BJ (cell line): ENCODE measurements around the gene BCL10. TPM values are rescaled to one million over a fixed set of nuclear protein-coding genes. Genes with fewer than 3 reads are reported as not detected.

ENCODE experiments used
- CTCF ChIA-PET: fragments of 350-600 bp; formaldehyde crosslinking; extraction: SDS; loops from one replicate; lab custom pipeline; 2021; ENCODE audit warnings: antibody characterized with exemption, inconsistent platforms; lab: Yijun Ruan, JAX
- POLR2A ChIA-PET: fragments of 300-600 bp; sonication (Branson Sonifier 250); formaldehyde crosslinking; extraction: SDS; loops from one replicate; lab custom pipeline; 2021; ENCODE audit warnings: antibody characterized with exemption; lab: Charles Lee
- DNase-seq: peaks from one replicate; pipeline ENCODE4 v3.0.0-alpha.2; 2011; ENCODE audit warnings: low read depth
- H3K27me3 ChIP-seq: 2 replicates; pipeline ENCODE4 v1.6.0; 2011; ENCODE audit warnings: low read length; ENCODE audit not compliant: control insufficient read depth, insufficient read depth
- H3K36me3 ChIP-seq: 2 replicates; pipeline ENCODE4 v1.5.1; 2011; ENCODE audit warnings: low read length; ENCODE audit not compliant: control insufficient read depth, insufficient read depth
- H3K4me3 ChIP-seq: 2 replicates; pipeline ENCODE4 v1.5.1; 2011; ENCODE audit warnings: low read depth, mild to moderate bottlenecking, control low read depth, low read length
- polyA plus RNA-seq: library from polyadenylated mRNA; depleted of rRNA; stranded (reverse); fragments of >200 nt; gene quantifications from 2 replicates; pipeline ENCODE4 v1.2.3, GENCODE V29; 2011
- TF ChIP-seq, protein P1 (sequence below): IDR thresholded peaks from 2 replicates; pipeline ENCODE4 v1.5.1; 2011; ENCODE audit warnings: low read depth, mild to moderate bottlenecking, control low read depth, inconsistent platforms, low read length, moderate library complexity; ENCODE audit not compliant: insufficient read depth

BCL10 gene
- polyA plus RNA-seq, 1 experiment = 7.8 TPM

DNA sequence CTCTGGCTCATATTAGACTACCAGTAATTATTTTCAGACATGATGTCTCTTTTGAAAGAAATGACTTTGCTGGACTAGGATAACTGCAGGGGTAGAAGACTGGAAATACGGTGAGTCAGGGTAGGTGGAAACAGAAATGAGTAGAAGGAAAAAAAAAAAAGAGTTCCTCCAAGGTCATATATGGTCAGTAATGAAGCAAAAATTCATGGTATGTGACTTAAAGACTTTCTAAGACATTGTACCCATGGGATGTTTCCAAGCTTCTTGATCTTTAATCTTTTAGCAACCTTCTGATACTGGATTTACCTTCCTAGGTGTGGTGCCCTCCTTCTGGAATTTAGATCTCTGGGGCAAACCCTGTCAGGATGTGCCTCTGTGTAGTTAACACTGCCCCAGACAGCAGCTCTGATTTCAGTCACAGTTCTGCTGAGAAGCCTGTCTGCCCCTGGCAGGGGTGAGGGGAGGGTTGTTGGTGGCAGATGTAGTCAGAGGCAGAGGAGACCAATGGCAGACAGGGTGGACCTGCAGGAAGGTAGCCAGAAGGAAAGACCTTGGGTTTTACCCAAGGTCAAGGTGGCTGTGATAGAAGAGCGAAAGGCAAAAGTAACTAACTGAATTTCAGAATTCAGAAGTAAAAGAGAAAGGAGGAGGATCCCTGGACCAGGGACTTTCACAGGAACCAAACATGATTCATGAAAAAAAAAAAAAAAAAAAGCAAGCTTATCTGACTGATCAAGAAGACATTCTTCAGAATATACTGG, 44.1 kb upstream of the BCL10 start:
- Histone ChIP-seq H3K4me3 (no peak overlapping the region), H3K36me3 (no peaks in the 10 kb centered on the region), H3K27me3 (no peaks in the 10 kb centered on the region)
- CTCF ChIA-PET = interaction anchor here (0.6 kb wide), 1 partner anchor 358 kb away, joined by 3 read pairs; no protein-coding TSS in a partner anchor
- TF ChIP-seq, protein P1, sequence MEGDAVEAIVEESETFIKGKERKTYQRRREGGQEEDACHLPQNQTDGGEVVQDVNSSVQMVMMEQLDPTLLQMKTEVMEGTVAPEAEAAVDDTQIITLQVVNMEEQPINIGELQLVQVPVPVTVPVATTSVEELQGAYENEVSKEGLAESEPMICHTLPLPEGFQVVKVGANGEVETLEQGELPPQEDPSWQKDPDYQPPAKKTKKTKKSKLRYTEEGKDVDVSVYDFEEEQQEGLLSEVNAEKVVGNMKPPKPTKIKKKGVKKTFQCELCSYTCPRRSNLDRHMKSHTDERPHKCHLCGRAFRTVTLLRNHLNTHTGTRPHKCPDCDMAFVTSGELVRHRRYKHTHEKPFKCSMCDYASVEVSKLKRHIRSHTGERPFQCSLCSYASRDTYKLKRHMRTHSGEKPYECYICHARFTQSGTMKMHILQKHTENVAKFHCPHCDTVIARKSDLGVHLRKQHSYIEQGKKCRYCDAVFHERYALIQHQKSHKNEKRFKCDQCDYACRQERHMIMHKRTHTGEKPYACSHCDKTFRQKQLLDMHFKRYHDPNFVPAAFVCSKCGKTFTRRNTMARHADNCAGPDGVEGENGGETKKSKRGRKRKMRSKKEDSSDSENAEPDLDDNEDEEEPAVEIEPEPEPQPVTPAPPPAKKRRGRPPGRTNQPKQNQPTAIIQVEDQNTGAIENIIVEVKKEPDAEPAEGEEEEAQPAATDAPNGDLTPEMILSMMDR = no peak
- DNase-seq = no peak
- POLR2A ChIA-PET = interaction anchor here (0.6 to 0.7 kb wide), 5 partner anchors 22 to 1075 kb away, joined by 3 to 12 read pairs (median 10); partner anchors contain the start of gene ODF2L

DNA sequence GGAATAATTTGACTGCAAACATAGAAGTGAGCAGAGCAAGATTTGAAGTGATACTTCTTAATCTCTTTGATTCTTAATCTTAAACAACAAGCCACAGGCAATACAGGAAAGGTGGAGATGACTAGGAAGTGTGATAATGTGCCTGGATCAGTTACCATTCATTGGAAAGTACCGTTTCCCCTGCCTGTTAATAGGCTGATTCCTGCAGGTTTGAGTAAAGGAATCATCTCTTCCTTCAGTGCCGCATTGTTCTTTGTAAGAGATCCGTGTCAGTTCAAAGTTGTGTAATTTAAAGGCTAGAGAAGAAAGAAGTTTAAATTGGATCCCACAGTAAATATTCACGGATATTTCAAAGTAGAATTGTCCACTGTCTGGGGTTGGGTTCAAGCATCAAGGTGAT, 43.5 kb upstream of the BCL10 start:
- H3K27me3 ChIP-seq = no peaks in the 10 kb centered on the region
- TF ChIP-seq, protein P1 = no peak
- POLR2A ChIA-PET = no interaction called here
- H3K36me3 ChIP-seq = no peaks in the 10 kb centered on the region
- DNase-seq = no peak
- CTCF ChIA-PET = interaction anchor here (0.6 kb wide), 1 partner anchor 358 kb away, joined by 3 read pairs; no protein-coding TSS in a partner anchor
- no peak overlapping the region for H3K4me3 ChIP-seq

DNA sequence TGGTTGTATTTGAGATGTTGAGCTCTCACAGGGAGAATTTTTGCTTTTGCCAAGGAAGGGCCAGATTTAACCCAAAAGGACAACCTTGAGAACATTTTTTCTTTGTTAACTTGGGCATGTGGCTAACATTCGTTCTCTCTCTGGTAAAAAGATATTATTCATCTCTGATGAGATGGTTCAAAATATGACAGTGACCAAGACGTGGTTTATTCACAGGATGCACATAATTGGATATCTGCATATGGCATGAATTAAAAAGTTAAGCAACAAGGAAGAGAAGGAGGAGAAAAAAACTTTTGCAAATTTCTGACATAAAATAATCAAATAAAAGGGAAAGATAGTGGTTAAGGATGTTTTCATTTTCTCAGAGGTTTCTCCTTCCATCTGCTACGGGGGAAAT, 43.1 kb upstream of the BCL10 start:
- Histone ChIP-seq H3K36me3 (no peaks in the 10 kb centered on the region), H3K27me3 (no peaks in the 10 kb centered on the region), H3K4me3 (no peak overlapping the region)
- POLR2A ChIA-PET = no interaction called here
- DNase-seq = no peak
- TF ChIP-seq, protein P1 = no peak
- CTCF ChIA-PET = no interaction called here

DNA sequence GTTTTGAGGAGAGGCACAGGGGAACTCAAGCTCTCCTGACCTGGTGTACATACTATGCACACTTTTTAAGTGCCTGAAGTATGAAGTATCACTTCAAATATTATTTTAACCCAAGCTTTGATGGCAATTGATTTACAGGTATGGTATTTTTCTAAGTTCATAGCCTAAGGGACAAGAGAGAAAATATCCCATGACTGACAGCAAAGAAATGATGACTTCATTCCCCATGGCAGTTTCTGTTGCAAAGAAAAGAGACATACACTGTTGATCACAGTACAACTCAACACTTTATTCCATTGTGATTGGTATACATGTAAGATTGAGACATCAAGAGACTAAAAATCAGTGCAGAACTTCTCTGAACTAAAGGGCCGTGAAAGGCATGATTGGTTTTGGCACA, 41.8 kb upstream of the BCL10 start:
- POLR2A ChIA-PET = no interaction called here
- TF ChIP-seq, protein P1 = no peak

DNA sequence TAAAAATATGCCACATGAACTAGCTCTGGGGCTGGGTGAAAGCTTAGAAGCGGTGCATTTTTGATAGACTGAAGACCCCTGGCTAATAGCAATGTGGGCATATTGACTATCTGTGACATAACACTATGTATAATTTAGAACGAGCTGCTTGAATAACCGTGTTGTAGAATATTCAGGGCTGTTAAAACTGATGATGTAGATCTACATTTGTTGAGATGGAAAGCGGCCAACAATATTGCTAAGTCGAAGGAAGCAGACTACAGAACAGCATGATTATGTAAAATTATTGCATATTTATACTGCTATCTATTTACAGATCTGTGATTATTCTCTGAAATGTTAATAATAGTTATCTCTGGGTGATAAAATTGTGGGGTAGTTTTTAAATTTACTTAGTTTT, 41.1 kb upstream of the BCL10 start:
- ChIA-PET CTCF (no interaction called here), POLR2A (no interaction called here)
- no peak for DNase-seq
- H3K36me3 ChIP-seq = no peaks in the 10 kb centered on the region
- H3K4me3 ChIP-seq = no peak overlapping the region
- TF ChIP-seq, protein P1 = no peak
- no peaks in the 10 kb centered on the region for H3K27me3 ChIP-seq

More for the DNA sequence above, 41.8 kb upstream of the BCL10 start:
- Histone ChIP-seq H3K27me3 (no peaks in the 10 kb centered on the region), H3K4me3 (no peak overlapping the region), H3K36me3 (no peaks in the 10 kb centered on the region)
- CTCF ChIA-PET = interaction anchor here (1.0 kb wide), 1 partner anchor 11 kb away, joined by 3 read pairs; no protein-coding TSS in a partner anchor
- no peak for DNase-seq
